ENCODE data around the gene BACH2. TPM values are rescaled to one million over a fixed set of nuclear protein-coding genes. Genes with fewer than 3 reads are reported as not detected.
A peak's percentile ranks its signal among the peaks of the same experiment; 100 is the strongest.

BACH2 gene
- total and polyA plus RNA-seq, 9 of the 15 experiments (the other 6 are each of a cell fraction or from before 2014, with no cell fraction given): 0.06 to 3.1 (median 0.59) TPM

GRCh38 chr6:90103056-90103800, 193.4 kb downstream of the BACH2 start (continued):
- TF ChIP-seq ZNF609 (CRISPR knock-in tag; IDR thresholded peaks at IDR 0.05; ENCODE audit: borderline replicate concordance): no peak
- TF ChIP-seq PTRF (tag; IDR thresholded peaks at IDR 0.05): no peak
- no peak for TF ChIP-seq MIER1 (IDR thresholded peaks at IDR 0.05; ENCODE audit: low read depth)
- TF ChIP-seq PHF20 (IDR thresholded peaks at IDR 0.05; ENCODE audit: partially characterized antibody): no peak
- no peak for TF ChIP-seq MAX (CRISPR knock-in tag; IDR thresholded peaks at IDR 0.05)
- peak; percentile 50; the same call in 1 of the 2 replicates for TF ChIP-seq SMARCC2 (IDR thresholded peaks at IDR 0.05; ENCODE audit: low read depth)
- TF ChIP-seq LEF1 (IDR thresholded peaks at IDR 0.05): peak; percentile 38; the same call in 1 of the 2 replicates
- TF ChIP-seq EWSR1 (IDR thresholded peaks at IDR 0.05; ENCODE audit: borderline replicate concordance, low read depth, partially characterized antibody): no peak
- TF ChIP-seq SMARCA5 (IDR thresholded peaks at IDR 0.05): no peak
- TF ChIP-seq CBFA2T2 (conservative IDR thresholded peaks at IDR 0.05): peak; percentile 37
- TF ChIP-seq MYNN (IDR thresholded peaks at IDR 0.05): no peak
- TF ChIP-seq MYNN (CRISPR knock-in tag; IDR thresholded peaks at IDR 0.05): no peak
- peak; percentile 18; the same call in 1 of the 2 replicates for TF ChIP-seq SOX6 (IDR thresholded peaks at IDR 0.05)
- no peak for TF ChIP-seq PHTF2 (CRISPR knock-in tag; IDR thresholded peaks at IDR 0.05)
- TF ChIP-seq THRAP3 (IDR thresholded peaks at IDR 0.05; ENCODE audit: borderline replicate concordance): no peak
- no peak for TF ChIP-seq MBD1 (CRISPR knock-in tag; IDR thresholded peaks at IDR 0.05)
- peak; percentile 70 to 85; a peak in 3 of 4 replicates for TF ChIP-seq FOXA3 (CRISPR knock-in tag; conservative IDR thresholded peaks at IDR 0.05 in 1 of 2, IDR thresholded peaks at IDR 0.05 in 1 of 2)
- no peak for TF ChIP-seq SRSF3 (IDR thresholded peaks at IDR 0.05; ENCODE audit: insufficient read depth, low read length)
- TF ChIP-seq NCOA2 (IDR thresholded peaks at IDR 0.05; ENCODE audit: partially characterized antibody in 2 of 2): no peak
- TF ChIP-seq NCOA4 (IDR thresholded peaks at IDR 0.05; ENCODE audit: partially characterized antibody): no peak
- TF ChIP-seq ZBTB9 (CRISPR knock-in tag; IDR thresholded peaks at IDR 0.05): no peak
- peak; percentile 62 for TF ChIP-seq MEIS2 (IDR thresholded peaks at IDR 0.05; ENCODE audit: partially characterized antibody)

All from K562 (cell line).